K562 treated with DMSO at 1 percent for 24 hours (cell line): ENCODE measurements around the gene GFRA1. TPM values are rescaled to one million over a fixed set of nuclear protein-coding genes. Genes with fewer than 3 reads are reported as not detected.

Experiments used
- total RNA-seq: library from RNA; unstranded; fragments of 300-600 nt; gene quantifications from 2 replicates; pipeline ENCODE4 v1.2.3, GENCODE V29; 2022; ENCODE audit warnings: low read depth; ENCODE audit not compliant: insufficient read depth

Gene GFRA1, protein sequence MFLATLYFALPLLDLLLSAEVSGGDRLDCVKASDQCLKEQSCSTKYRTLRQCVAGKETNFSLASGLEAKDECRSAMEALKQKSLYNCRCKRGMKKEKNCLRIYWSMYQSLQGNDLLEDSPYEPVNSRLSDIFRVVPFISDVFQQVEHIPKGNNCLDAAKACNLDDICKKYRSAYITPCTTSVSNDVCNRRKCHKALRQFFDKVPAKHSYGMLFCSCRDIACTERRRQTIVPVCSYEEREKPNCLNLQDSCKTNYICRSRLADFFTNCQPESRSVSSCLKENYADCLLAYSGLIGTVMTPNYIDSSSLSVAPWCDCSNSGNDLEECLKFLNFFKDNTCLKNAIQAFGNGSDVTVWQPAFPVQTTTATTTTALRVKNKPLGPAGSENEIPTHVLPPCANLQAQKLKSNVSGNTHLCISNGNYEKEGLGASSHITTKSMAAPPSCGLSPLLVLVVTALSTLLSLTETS
- not detected in 2 replicates for total RNA-seq

GRCh38 chr10:116272440-116273283 lies at the start of gene GFRA1:
Gene GFRA1 (minus strand): TSS chr10:116273206. CDS start chr10:116272029, 1,177 bp downstream.

Other genes starting within 250 kb of the GFRA1 start
- gene CCDC172, start 51.2 kb upstream of the GFRA1 start, total RNA-seq = not detected in 2 replicates
- not detected in 2 replicates for gene PNLIPRP3, start 154.6 kb upstream of the GFRA1 start, total RNA-seq